D721Med (cell line): ENCODE measurements around the gene CARD9.

Experiments
- DNase-seq: peaks from one replicate; pipeline ENCODE4 v3.0.0; 2011; ENCODE audit warnings: low spot score; ENCODE audit not compliant: insufficient read length
- FAIRE-seq: peaks from 2 replicates; lab custom pipeline; 2011; peaks lifted over from hg19 to GRCh38; lab: Jason Lieb, UNC
- TF ChIP-seq, protein P1 (sequence below): IDR thresholded peaks from 2 replicates; pipeline ENCODE4 v1.5.1; 2012; ENCODE audit warnings: mild to moderate bottlenecking, control low read depth; ENCODE audit not compliant: insufficient read depth; ENCODE audit errors: missing control alignments

The CARD9 gene, protein sequence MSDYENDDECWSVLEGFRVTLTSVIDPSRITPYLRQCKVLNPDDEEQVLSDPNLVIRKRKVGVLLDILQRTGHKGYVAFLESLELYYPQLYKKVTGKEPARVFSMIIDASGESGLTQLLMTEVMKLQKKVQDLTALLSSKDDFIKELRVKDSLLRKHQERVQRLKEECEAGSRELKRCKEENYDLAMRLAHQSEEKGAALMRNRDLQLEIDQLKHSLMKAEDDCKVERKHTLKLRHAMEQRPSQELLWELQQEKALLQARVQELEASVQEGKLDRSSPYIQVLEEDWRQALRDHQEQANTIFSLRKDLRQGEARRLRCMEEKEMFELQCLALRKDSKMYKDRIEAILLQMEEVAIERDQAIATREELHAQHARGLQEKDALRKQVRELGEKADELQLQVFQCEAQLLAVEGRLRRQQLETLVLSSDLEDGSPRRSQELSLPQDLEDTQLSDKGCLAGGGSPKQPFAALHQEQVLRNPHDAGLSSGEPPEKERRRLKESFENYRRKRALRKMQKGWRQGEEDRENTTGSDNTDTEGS

DNA sequence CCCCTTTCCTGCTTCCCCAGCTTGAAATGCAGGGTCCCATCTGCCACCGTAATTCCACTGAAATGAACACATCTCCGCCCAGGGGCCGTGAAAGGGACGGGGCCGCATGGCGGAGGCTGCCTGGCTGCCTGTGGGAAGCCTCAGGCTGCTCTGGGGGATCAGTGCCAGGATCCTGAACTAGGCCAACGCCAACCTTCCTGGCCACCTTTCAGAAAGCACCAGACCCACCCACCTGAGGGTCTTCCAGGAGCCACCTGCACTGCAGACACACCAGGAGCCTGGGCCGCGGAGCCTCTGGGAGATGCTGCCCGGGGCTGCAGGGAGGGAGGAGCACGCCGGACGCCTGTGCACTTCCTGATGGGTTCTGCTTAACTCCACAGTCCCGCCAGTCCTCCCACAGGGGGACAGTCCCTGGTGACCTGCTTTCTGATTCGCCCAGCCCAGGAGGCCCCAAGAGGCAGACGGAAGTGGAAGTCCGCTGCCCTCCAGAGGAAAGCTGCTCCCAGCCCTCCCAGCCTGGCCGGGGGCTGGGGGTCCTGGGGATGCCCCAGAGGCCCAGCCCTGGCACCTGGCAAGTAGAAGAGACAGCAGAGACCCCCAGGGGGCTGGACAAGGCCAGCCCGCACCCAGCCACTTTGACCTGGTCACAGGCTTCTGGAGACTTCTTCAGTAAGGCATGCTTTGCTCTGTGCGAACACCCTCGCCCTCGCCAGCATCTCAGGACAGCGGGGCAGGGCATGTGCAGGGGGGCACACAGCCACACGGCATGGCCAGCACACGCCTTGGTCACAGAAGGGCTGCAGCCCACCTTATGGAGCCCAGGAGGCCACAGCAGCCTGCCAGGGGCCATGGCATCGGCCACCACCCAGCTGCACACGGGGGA lies at the start of gene CARD9:
Gene CARD9 (minus strand): TSS at position 370 of the 883 bp plus-strand sequence. CDS start 1,591 bp downstream, outside the sequence.
- TF ChIP-seq, protein P1, sequence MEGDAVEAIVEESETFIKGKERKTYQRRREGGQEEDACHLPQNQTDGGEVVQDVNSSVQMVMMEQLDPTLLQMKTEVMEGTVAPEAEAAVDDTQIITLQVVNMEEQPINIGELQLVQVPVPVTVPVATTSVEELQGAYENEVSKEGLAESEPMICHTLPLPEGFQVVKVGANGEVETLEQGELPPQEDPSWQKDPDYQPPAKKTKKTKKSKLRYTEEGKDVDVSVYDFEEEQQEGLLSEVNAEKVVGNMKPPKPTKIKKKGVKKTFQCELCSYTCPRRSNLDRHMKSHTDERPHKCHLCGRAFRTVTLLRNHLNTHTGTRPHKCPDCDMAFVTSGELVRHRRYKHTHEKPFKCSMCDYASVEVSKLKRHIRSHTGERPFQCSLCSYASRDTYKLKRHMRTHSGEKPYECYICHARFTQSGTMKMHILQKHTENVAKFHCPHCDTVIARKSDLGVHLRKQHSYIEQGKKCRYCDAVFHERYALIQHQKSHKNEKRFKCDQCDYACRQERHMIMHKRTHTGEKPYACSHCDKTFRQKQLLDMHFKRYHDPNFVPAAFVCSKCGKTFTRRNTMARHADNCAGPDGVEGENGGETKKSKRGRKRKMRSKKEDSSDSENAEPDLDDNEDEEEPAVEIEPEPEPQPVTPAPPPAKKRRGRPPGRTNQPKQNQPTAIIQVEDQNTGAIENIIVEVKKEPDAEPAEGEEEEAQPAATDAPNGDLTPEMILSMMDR: no peak
- FAIRE-seq (no peak), DNase-seq (no peak)

DNA sequence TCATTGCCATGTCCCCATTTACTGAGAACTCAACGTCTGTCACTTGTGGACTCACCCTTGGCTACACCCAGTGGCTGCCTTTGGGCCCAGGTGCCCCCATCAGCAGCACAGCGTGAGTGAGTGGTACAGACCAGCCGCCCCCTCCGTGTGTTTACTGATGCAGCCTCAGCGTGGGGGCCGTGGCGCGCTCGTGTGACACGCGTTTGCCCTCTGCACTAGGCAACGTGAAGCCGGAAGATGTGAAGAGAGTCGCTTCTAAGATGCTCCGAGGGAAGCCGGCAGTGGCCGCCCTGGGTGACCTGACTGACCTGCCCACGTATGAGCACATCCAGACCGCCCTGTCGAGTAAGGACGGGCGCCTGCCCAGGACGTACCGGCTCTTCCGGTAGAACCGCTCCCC lies 49.4 kb upstream of the CARD9 start:
- FAIRE-seq (no peak), DNase-seq (no peak)
- TF ChIP-seq, protein P1: no peak

DNA sequence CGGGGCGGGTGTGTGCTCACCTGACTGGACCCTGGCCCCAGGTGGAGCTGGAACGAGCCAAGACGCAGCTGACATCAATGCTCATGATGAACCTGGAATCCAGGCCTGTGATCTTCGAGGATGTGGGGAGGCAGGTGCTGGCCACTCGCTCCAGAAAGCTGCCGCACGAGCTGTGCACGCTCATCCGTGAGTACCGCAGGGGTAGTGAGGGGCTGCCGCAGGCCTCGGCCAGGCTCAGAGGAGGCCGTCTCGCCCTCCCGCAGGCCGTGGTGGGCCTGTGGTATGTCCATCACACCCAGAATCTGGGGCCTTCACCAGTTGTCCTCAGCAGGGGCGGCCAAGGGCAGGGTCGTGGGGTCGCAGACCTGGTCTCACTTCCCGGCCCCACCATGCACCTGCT lies 48.3 kb upstream of the CARD9 start:
- FAIRE-seq (no peak), DNase-seq (no peak)
- TF ChIP-seq, protein P1: no peak

DNA sequence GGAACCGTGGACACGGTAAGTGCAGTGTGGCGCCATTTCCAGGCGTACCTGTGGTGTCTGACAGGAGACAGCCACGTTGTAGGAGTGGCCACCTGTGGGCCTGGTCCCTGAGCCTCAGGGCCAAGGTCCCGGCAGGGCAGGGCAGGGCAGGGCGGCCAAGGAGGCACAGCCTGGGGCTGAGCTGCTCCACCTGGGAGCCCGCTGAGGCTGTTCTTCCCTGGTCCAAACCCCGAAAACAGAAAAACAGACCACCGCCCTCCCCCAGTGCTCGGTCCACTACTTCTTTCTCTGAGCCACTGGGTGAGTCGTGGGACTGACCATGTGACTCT lies 45.6 kb upstream of the CARD9 start:
- TF ChIP-seq, protein P1: no peak
- DNase-seq (no peak), FAIRE-seq (no peak)

DNA sequence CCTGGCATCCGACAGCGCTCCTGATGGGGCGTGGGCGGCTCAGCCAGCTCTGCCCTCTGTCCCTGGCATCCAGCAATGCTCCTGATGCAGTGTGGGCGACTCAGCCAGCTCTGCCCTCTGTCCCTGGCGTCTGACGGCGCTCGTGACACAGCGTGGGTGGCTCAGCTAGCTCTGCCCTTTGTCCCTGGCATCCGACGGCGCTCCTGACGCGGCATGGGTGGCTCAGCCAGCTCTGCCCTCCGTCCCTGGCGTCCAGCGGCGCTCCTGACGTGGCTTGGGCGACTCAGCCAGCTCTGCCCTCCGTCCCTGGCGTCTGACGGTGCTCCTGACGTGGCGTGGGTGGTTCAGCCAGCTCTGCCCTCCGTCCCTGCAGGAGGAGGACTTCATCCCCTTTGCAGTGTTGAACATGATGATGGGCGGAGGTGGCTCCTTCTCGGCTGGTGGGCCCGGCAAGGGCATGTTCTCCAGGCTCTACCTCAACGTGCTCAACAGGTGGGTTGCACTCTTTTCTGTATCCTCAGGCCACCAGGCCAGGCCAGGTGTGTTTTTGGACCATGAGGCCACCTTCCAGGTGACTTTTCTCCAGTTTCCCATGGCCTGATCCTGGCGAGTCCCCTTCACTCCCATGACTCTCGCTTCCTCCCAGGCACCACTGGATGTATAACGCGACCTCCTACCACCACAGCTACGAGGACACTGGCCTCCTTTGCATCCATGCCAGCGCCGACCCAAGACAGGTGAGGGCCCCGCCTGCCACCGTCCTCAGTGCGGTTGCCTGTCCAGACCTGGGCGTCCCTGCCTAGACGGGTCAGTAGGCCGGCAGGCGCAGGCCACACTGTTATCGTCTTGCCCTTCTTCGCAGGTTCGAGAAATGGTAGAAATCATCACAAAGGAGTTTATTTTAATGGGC lies 45.0 kb upstream of the CARD9 start:
- FAIRE-seq (no peak), DNase-seq (no peak)
- TF ChIP-seq, protein P1: no peak

DNA sequence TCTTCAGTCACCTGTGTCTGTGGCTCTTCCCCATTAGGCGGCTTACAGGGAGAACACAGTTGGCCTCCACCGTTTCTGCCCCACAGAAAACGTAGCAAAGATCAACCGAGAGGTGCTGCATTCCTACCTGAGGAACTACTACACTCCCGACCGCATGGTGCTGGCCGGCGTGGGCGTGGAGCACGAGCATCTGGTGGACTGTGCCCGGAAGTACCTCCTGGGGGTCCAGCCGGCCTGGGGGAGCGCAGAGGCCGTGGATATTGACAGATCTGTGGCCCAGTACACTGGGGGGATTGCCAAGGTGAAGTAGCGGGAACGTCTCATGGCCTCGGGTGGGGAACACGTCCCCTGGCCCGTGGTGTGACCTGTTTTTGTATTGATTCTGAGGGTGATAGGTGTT lies 43.4 kb upstream of the CARD9 start:
- DNase-seq (no peak), FAIRE-seq (no peak)

More for the DNA sequence above, 43.4 kb upstream of the CARD9 start:
- TF ChIP-seq, protein P1: no peak
